KMS-11 (cell line): ENCODE results near the gene WFDC5.

Source experiments
- H2AFZ ChIP-seq: fragments of 200-600 bp; sonication (generic); 2 replicates; pipeline ENCODE4 v1.6.1; 2016; ENCODE audit warnings: antibody characterized with exemption, mixed run types, low read depth
- H3K27ac ChIP-seq: fragments of 200-600 bp; sonication (generic); 2 replicates; pipeline ENCODE4 v1.6.1; 2016; ENCODE audit warnings: mild to moderate bottlenecking, mixed run types
- H3K27me3 ChIP-seq: fragments of 200-600 bp; sonication (generic); 2 replicates; pipeline ENCODE4 v1.6.1; 2017; ENCODE audit warnings: mild to moderate bottlenecking, low read depth, mixed run types, moderate library complexity; ENCODE audit not compliant: insufficient read depth
- H3K36me3 ChIP-seq: fragments of 200-600 bp; sonication (generic); 2 replicates; pipeline ENCODE4 v1.6.1; 2017; ENCODE audit warnings: mild to moderate bottlenecking, mixed run types; ENCODE audit not compliant: insufficient read depth
- H3K4me1 ChIP-seq: fragments of 200-600 bp; sonication (generic); 2 replicates; pipeline ENCODE4 v1.6.1; 2016; ENCODE audit warnings: mild to moderate bottlenecking, low read depth, mixed run types; ENCODE audit not compliant: poor library complexity, severe bottlenecking
- H3K4me2 ChIP-seq: fragments of 200-600 bp; sonication (generic); 2 replicates; pipeline ENCODE4 v1.7.0; 2016; ENCODE audit warnings: mild to moderate bottlenecking, mixed run types
- H3K4me3 ChIP-seq: fragments of 200-600 bp; sonication (generic); IDR thresholded peaks from 2 replicates; pipeline ENCODE4 v1.6.1; 2017; ENCODE audit warnings: low read depth, low read length, mixed read lengths; ENCODE audit not compliant: insufficient read depth
- H3K79me2 ChIP-seq: fragments of 200-600 bp; sonication (generic); 2 replicates; pipeline ENCODE4 v1.6.1; 2016; ENCODE audit warnings: low read depth, mixed run types; ENCODE audit not compliant: insufficient read depth
- H3K9ac ChIP-seq: fragments of 200-600 bp; sonication (generic); 2 replicates; pipeline ENCODE4 v1.6.1; 2016; ENCODE audit warnings: mild to moderate bottlenecking, mixed run types
- H4K20me1 ChIP-seq: fragments of 200-600 bp; sonication (generic); 2 replicates; pipeline ENCODE4 v1.6.1; 2016; ENCODE audit warnings: mild to moderate bottlenecking, mixed run types; ENCODE audit not compliant: insufficient read depth
- TF ChIP-seq, protein P1 (sequence below): fragments of 200-600 bp; sonication (generic); conservative IDR thresholded peaks from 2 replicates; pipeline ENCODE4 v1.6.1; 2017; ENCODE audit warnings: low read depth, mild to moderate bottlenecking, antibody characterized with exemption, low read length, moderate library complexity, mixed read lengths

Gene WFDC5

DNA sequence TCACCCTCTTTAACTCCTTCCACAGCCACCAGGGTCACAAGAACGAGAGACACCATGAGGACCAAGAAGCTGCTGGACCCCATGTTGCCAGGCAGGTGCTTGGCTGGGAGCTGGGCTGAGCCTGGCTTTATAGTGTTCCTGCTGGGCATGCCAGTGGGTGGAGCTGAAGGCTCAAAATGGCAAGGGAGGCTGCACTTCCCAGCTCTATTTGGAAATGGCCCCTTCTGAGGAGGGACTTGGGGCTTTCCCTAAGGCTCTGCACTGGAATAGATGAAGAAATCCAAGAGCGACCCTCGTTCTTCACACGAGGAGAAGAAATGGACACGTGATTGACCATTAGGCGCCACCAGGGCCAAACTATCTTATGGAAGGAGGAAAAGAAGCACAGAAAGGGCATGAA is 9.4 kb upstream of the WFDC5 start, which contains the start of gene WFDC12:
Gene WFDC12, minus strand, starts transcription at position 101 of the 400 bp plus-strand sequence. Its CDS starts 18 bp downstream, at position 83.
- TF ChIP-seq, protein P1, sequence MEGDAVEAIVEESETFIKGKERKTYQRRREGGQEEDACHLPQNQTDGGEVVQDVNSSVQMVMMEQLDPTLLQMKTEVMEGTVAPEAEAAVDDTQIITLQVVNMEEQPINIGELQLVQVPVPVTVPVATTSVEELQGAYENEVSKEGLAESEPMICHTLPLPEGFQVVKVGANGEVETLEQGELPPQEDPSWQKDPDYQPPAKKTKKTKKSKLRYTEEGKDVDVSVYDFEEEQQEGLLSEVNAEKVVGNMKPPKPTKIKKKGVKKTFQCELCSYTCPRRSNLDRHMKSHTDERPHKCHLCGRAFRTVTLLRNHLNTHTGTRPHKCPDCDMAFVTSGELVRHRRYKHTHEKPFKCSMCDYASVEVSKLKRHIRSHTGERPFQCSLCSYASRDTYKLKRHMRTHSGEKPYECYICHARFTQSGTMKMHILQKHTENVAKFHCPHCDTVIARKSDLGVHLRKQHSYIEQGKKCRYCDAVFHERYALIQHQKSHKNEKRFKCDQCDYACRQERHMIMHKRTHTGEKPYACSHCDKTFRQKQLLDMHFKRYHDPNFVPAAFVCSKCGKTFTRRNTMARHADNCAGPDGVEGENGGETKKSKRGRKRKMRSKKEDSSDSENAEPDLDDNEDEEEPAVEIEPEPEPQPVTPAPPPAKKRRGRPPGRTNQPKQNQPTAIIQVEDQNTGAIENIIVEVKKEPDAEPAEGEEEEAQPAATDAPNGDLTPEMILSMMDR, result no peak
- no peak within 1 kb of the TSS for H3K4me3 ChIP-seq
- H3K79me2 ChIP-seq, result no peaks in the 10 kb centered on the region
- H2AFZ ChIP-seq, result no peak within 1 kb of the TSS
- H3K4me1 ChIP-seq, result no peaks in the 10 kb centered on the region
- H3K4me2 ChIP-seq, result no peak within 1 kb of the TSS
- H3K27me3 ChIP-seq, result no peaks in the 10 kb centered on the region
- H3K9ac ChIP-seq, result no peak within 1 kb of the TSS
- no peak within 1 kb of the TSS for H3K27ac ChIP-seq
- no peaks in the 10 kb centered on the region for H4K20me1 ChIP-seq
- H3K36me3 ChIP-seq, result no peaks in the 10 kb centered on the region

DNA sequence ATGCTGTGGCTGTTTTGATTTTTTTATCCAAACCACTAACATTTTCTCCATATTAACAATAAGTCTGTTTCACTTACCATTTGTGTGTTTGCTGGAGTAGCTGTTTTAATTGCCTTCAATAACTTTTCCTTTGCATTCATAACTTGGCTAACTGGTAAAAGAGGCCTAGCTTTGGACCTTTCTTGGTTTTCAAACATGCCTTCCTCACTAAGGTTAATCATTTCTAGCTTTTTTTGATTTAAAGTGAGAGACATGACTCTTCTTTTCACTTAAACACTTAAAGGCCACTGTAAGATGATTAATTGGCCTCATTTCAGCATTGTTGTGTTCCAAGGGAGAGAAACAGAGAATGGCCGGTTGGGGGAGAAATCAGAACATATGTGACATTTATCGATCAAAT is 6.4 kb upstream of the WFDC5 start:
- no peak overlapping the region for H3K4me2 ChIP-seq
- no peak overlapping the region for H3K4me3 ChIP-seq
- no peak overlapping the region for H3K27ac ChIP-seq
- H2AFZ ChIP-seq, result no peak overlapping the region
- TF ChIP-seq, protein P1, result no peak
- no peak overlapping the region for H3K9ac ChIP-seq
- H3K79me2 ChIP-seq, result no peaks in the 10 kb centered on the region
- H3K4me1 ChIP-seq, result peaks cover 3% of the 10 kb centered on the region
- H4K20me1 ChIP-seq, result no peaks in the 10 kb centered on the region
- H3K36me3 ChIP-seq, result no peaks in the 10 kb centered on the region
- H3K27me3 ChIP-seq, result no peaks in the 10 kb centered on the region

DNA sequence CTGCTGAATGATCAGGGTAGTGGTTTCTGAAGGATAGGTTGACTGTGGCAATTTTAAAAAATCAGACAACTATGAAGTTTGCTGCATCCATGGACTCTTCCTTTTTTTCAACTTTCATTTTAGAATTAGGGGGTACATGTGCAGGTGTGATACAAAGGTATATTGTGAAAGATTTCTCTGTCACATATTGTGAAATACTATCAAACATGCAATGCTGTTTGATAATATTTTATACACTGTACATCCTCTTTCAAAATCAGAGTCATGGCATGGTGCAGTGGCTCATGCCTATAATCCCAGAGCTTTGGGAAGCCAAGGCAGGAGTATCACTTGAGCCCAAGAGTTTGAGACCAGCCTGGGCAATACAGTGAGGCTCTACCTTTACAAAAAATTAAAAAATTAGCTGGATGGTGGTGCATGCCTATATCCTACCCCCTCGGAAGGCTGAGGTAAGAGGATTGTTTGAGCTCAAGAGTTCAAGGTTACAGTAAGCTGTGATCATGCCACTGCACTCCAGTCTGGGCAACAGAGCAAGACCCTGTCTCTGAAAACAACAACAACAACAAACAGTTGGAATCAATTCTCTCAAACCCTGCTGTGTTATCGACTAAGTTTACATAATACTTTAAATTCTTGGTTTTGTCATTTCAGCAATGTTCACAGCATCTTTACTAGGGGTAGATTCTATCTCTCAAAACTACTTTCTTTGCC is 4.7 kb upstream of the WFDC5 start:
- Histone ChIP-seq H3K36me3 (no peaks in the 10 kb centered on the region), H3K27me3 (no peaks in the 10 kb centered on the region), H3K27ac (no peak overlapping the region), H3K79me2 (no peaks in the 10 kb centered on the region), H2AFZ (no peak overlapping the region), H3K4me2 (no peak overlapping the region), H3K4me3 (no peak overlapping the region), H3K4me1 (peaks cover 9% of the 10 kb centered on the region), H4K20me1 (no peaks in the 10 kb centered on the region), H3K9ac (no peak overlapping the region)
- TF ChIP-seq, protein P1, result no peak

DNA sequence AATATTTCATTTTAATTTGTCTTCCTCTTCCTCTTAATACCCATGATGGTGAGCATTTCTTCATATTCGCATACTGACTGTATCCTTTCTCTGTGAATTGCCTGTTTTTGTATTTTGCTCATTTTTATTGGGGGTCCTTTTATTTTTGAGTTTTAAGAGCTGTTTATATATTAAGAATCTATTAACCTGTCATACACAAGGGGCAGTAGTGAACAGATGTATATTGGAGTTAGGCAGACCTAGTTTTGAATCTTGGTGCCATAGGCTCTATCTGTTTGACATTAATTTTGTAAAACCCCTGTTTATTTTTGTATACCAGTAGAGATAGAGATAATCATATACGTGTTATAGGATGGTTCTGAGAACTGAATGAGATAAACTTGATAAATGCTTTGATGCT is 3.1 kb upstream of the WFDC5 start:
- H3K4me2 ChIP-seq, result no peak overlapping the region

More for the DNA sequence above, 3.1 kb upstream of the WFDC5 start:
- H3K36me3 ChIP-seq, result no peaks in the 10 kb centered on the region
- H2AFZ ChIP-seq, result no peak overlapping the region
- H3K4me1 ChIP-seq, result peaks cover 9% of the 10 kb centered on the region
- H3K27ac ChIP-seq, result no peak overlapping the region
- no peaks in the 10 kb centered on the region for H3K27me3 ChIP-seq
- TF ChIP-seq, protein P1, result peak; percentile 38; the same call in 1 of the 2 replicates
- no peak overlapping the region for H3K4me3 ChIP-seq
- no peak overlapping the region for H3K9ac ChIP-seq
- no peaks in the 10 kb centered on the region for H4K20me1 ChIP-seq
- no peaks in the 10 kb centered on the region for H3K79me2 ChIP-seq
